NCI-H146 (cell line): Measurements from ENCODE around the gene CDK14.

Experiments used
- DNase-seq: peaks from one replicate; lab custom pipeline; 2025; lab: John Stamatoyannopoulos, UW

Gene CDK14

GRCh38 chr7:90844421-90844820, 248.3 kb downstream of the CDK14 start:
- DNase-seq = no peak

DNA sequence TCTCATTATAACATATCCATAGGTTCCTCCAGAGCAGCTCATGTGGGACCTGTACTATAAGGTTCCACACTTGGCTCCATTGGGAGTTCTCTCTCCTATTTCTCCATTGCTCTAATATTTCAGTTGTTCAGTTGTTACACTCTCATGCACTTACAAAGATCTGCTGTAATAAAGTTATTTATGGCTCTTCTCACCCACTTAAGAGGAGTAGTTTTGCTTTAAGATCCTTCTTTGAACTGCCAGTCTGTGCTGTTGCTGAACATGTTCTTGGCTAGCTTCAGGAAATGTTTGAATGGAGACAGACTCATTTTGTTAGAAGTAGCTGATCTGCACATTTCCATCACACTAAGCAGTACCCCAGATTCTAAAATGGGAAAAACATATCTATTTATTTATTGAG, 250.1 kb downstream of the CDK14 start:
- no peak for DNase-seq

- peak; percentile 74 for DNase-seq
These were observed 253.9 kb downstream of the CDK14 start for GRCh38 chr7:90850066-90850465.

DNA sequence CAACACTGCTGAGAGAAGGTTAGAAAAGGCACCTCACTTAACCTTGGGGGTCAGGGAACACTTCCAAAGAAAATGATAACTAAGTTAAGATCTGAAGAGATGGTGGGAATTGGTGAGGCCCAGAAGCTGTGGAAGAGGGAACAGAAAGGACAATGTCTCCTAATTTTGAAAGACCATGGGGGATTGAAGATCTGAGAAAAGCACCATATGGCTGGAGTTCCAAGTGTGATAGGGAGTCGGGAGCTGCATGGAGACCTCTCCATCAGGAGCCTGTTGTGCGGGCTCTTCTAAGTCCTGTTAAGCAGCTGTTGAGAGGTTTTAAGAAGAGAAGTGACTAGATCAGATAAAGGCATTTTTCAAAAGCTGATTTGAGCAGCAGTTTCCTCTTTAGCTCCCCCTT, 254.3 kb downstream of the CDK14 start:
- DNase-seq = peak; percentile 44

DNA sequence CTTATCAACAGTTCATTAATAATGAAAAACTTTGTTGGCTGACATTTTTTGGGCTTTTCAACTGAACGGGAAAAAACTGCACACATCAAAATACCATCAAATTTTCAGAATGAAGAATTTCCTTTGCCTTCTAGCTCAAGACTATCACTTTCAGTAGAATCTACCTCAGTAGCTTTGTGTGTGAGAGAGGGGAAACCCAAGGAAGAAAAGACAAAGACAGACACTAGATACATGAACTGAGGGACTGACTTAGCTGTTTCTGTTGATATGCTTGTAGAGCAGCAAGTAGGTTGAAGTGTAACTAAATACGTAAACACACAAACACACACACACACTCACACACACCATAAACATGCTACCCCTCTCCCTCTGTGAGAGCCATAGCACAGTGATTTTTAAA, 257.1 kb downstream of the CDK14 start:
- DNase-seq = no peak

GRCh38 chr7:90856351-90857070, 260.4 kb downstream of the CDK14 start:
- DNase-seq = no peak

GRCh38 chr7:90857603-90858002, 261.5 kb downstream of the CDK14 start:
- peak; percentile 1 for DNase-seq

DNA sequence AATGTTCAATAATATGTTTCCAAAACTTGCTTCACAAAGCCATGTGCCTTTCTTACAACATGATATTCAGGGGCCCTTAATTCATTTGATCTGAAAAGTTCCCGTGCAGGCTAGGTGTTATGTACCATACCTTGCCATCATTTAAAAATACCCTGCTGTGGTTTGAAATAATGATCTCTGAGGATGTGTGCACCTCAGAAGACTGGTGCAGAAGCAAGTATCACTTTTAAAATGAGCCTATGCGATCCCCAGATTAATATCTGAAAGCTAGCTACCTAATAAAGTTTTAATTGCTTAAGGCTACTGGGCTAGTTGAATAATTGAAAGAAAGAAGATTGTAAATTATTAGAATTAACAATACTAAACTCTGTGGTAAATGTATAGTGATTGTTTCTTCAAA, 262.4 kb downstream of the CDK14 start:
- no peak for DNase-seq

- DNase-seq = no peak
These were observed 263.4 kb downstream of the CDK14 start for GRCh38 chr7:90859521-90859920.

DNA sequence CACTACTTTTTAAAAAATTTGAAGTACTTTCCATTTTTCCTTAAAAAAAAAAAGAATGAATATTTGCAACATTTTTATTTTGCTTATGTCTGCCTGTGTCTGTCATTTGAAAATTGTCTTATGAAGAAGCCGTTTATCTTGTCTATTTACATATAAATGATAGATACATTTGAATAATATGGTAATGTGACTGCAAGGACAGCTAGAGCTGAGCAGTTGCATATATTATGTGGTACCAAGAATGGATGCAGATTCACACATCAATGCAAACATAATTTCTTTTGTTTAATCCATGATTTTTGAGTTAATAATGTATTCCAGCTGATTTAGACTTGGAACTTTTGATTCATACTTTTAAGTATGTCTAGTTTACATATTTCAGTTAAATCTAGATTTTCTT, 268.0 kb downstream of the CDK14 start:
- no peak for DNase-seq

DNA sequence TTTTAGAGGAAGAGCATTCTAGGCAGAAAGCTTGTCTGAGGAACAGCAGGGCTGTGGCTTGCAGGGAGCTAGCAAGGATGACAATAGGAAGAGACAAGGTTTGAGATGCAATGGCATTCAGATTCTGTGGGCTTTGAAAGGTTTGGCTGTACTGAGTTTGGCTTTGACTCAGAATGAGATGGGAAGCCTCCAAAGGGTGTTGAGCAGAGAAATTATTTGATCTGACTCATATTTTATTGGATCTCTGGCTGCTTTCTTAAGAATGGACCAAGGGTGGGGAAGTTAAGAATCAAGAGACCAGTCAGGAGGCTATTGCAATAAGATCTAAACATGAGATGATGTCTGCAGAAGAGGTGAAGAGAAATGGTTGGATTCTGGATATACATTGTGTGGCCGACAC, 273.2 kb downstream of the CDK14 start:
- DNase-seq = no peak

DNA sequence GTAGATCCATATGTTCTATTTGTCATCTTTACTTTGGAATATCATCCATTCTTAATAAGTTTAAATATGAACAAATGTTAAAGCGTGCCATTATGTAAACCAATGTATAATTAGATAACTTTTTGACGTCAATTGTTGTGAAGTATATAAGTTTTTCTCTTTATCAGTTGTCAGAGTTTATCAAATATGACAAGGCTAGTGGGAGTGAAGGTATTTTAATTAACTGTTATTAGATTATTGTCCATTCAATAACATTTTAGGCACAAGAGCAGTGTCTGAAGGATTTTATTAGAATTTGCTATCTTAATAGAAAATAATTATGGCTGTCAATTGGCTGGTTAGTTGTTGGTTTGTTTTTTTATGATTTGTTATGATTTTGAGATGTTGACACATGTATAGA, 280.6 kb downstream of the CDK14 start:
- DNase-seq = no peak

DNA sequence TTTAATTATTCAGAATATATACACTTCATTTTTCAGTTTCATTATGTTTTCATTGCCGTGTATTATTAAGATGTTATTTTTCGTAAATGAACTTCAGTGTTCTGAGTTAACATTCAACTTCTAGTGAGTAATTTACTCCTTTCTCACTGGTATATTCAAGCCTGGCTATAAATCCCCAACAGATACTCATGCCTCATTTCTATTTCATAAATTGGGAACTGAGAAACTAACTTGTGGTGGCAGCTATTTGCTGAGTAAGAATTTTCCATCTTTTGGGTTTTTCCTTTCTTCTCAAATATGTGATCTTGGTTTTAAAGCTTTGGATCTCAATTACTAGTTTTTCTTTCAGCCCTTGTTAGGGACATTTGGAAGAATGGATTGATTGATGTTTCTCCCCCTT, 281.1 kb downstream of the CDK14 start:
- DNase-seq = no peak

DNA sequence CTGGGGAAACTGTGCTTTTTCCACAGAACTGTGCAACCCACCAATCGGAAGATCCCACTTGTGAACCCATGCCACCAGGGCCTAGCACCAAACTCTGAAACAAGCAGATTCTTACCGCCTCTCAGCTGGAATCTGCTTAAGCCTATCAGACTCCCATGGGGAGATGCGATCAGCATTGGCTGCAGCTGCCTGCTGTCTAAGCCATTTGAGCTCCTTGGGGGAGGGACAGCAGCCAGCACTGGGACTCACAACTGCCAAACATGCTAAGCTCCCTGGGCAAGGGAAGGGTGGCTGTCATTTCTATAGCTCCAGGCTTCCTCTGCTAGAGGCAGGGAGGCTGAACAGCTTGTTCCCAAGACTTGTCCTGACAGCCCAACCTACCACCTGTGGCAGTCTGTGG, 283.8 kb downstream of the CDK14 start:
- DNase-seq = no peak

DNA sequence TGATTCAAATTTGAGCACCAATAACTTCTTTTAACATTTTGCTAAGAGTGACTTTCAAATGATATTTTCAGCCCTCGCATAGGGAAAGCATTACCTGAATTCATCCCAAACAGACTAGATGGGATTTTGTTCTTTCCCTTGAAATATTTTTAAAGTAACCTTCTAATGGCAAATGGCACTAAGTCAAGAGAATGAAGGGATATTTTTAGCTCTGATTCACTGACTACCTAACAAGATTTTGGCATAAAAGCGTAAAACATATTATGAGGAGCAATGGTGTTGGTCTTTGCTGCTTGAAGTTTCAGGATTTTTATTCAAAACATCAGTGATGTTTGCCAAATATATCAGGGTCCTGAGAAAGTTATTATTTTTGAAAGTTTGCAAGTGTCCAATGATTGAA, 290.3 kb downstream of the CDK14 start:
- no peak for DNase-seq

DNA sequence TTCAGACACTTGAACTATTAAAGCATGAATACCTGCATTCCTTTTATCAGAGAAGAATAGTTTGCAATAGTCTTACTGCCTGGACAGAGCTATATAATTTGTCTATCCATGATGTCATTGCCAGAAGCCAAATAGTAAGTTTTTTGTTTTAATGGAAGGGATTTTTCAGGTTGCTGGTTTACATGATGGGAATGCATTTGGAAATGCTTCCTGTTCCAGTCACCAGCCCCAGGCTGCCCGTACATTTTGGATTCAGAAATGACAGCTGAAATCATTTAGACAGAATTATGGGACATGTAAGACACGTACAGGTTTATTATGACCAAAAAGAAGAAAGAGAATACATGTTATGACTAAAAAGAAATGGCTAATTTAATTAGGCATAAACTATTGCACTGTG, 293.1 kb downstream of the CDK14 start:
- no peak for DNase-seq

- DNase-seq = no peak
These were observed 293.5 kb downstream of the CDK14 start for GRCh38 chr7:90889644-90890043.

GRCh38 chr7:90891529-90891928, 295.4 kb downstream of the CDK14 start:
- DNase-seq = no peak

DNA sequence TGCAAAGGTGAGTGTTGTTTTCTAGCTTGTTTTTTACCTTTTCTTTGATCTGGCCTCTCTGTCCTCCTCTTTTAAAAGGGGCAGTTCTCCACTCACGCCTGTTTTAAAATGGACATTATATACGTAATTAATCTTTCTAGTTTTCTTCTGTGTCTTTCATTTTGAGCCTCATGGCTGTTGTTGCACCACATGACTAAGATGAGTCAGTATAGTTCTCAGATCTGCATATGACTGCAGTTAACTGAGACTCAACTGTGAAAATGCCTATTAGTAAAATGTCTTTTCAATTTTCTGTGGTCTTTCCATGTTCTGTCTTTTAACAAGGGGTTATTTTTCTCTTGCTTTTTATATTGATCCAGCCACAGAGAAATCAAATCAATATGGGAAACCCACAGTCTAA, 296.1 kb downstream of the CDK14 start:
- DNase-seq = no peak

DNA sequence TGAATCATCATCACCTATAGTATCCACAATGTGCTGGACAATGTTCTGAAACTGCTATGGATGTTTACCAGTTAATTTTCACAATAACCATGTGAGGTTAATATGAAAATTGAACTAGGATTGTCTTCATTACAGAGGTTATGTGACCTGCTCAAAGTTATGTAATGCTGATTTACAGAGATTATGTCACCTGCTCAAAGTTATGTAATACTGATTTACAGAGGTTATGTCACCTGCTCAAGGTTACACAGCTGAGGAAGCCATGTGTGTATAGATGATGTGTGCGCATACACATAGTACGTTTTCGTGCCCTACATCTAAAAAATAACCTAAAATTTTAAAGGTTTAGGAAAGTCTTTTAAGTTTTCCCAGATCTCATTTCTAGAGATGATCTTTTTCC, 298.0 kb downstream of the CDK14 start:
- no peak for DNase-seq

DNA sequence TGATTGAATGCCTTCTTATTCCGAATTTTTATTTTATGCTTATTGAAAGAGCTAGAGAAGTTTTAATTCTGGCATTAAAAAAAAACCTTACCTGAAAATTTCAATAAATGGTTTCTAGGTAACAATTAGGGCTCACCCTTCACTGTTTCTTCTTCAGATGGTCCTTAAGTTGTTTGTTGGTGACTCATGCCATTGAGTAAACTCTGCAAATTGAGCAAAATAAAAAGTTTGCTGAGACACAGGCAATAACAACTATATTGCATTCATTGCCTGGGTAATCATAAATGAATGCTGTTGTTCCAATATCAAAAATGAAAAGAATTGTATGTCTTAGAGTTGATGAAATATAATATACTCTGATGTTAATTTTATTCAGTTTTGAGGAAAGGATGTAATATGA, 300.3 kb downstream of the CDK14 start:
- no peak for DNase-seq

GRCh38 chr7:90897961-90898469, 301.9 kb downstream of the CDK14 start:
- DNase-seq = no peak

GRCh38 chr7:90900628-90901356, 304.7 kb downstream of the CDK14 start:
- DNase-seq = no peak

- no peak for DNase-seq
These were observed 307.7 kb downstream of the CDK14 start for GRCh38 chr7:90903841-90904240.
